Measurements from ENCODE around the gene IGF2R.

The IGF2R gene

DNA sequence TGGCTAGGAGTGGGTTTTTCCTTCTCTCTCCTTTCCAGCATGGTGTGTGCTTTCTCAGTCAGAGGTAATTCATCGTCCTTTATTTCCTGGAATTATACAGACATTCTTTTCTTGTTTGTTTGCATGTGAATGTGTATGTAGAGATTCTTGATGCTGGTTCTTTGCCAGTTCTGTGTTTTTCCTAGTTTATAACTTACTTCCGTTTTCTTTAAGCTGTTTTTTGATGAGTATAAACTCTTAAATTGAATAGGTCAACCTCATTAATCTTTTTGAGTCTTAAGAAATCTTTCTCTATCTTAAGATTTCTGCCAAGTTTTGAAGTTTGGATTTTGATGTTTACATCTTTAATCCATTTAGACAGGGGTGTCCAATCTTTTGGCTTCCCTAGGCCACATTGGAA lies 38.7 kb downstream of the IGF2R start:
- Histone ChIP-seq H3K79me2 (ENCODE audit: insufficient read depth, low read length) (peaks cover 98% of the 10 kb centered on the region), H3K27me3 (ENCODE audit: insufficient read depth, low read length, poor library complexity) (no peaks in the 10 kb centered on the region), H2AFZ (ENCODE audit: low read depth, low read length) (no peak overlapping the region), H3K9ac (ENCODE audit: low read depth, low read length) (no peak overlapping the region), H3K36me3 (ENCODE audit: insufficient read depth, low read length) (peaks cover 58% of the 10 kb centered on the region), H3K4me2 (ENCODE audit: insufficient read depth, low read length) (no peak overlapping the region), H4K20me1 (ENCODE audit: insufficient read depth, low read length) (peaks cover 57% of the 10 kb centered on the region), H3K4me1 (ENCODE audit: insufficient read depth, low read length) (peaks cover 31% of the 10 kb centered on the region), H3K27ac (ENCODE audit: low read length) (no peak overlapping the region), H3K4me3 (ENCODE audit: low read depth in 1 of 2, low read length in 2 of 2) (no peak overlapping the region), H3K9me3 (ENCODE audit: insufficient read depth, low read length, severe bottlenecking) (no peaks in the 10 kb centered on the region)
- no peak for DNase-seq
- no peak for ATAC-seq (ENCODE audit: insufficient read depth, low read depth)
- TF ChIP-seq EZH2 (IDR thresholded peaks at IDR 0.05; ENCODE audit: borderline replicate concordance, low read depth, low read length, severe bottlenecking), result no peak
- TF ChIP-seq CTCF (IDR thresholded peaks at IDR 0.05; ENCODE audit: borderline replicate concordance, extremely low read depth, low read length, poor library complexity, severe bottlenecking), result no peak

- H3K9ac ChIP-seq (ENCODE audit: low read depth, low read length), result no peak overlapping the region
- H3K27ac ChIP-seq (ENCODE audit: low read length), result peak overlapping the region; percentile 41; the same call in 1 of the 2 replicates
- H3K4me2 ChIP-seq (ENCODE audit: insufficient read depth, low read length), result no peak overlapping the region
- H3K4me3 ChIP-seq (ENCODE audit: low read depth in 1 of 2, low read length in 2 of 2), result no peak overlapping the region
- DNase-seq (no peak), ATAC-seq (ENCODE audit: insufficient read depth, low read depth) (no peak)
- H3K27me3 ChIP-seq (ENCODE audit: insufficient read depth, low read length, poor library complexity), result no peaks in the 10 kb centered on the region
- peaks cover 92% of the 10 kb centered on the region for H3K79me2 ChIP-seq (ENCODE audit: insufficient read depth, low read length)
- H4K20me1 ChIP-seq (ENCODE audit: insufficient read depth, low read length), result peaks cover 43% of the 10 kb centered on the region
- H2AFZ ChIP-seq (ENCODE audit: low read depth, low read length), result no peak overlapping the region
- TF ChIP-seq CTCF (IDR thresholded peaks at IDR 0.05; ENCODE audit: borderline replicate concordance, extremely low read depth, low read length, poor library complexity, severe bottlenecking), result no peak
- TF ChIP-seq EZH2 (IDR thresholded peaks at IDR 0.05; ENCODE audit: borderline replicate concordance, low read depth, low read length, severe bottlenecking), result no peak
- no peaks in the 10 kb centered on the region for H3K9me3 ChIP-seq (ENCODE audit: insufficient read depth, low read length, severe bottlenecking)
- H3K4me1 ChIP-seq (ENCODE audit: insufficient read depth, low read length), result peaks cover 56% of the 10 kb centered on the region
- peaks cover 56% of the 10 kb centered on the region for H3K36me3 ChIP-seq (ENCODE audit: insufficient read depth, low read length)
These were observed 41.2 kb downstream of the IGF2R start for GRCh38 chr6:160010067-160010466.

DNA sequence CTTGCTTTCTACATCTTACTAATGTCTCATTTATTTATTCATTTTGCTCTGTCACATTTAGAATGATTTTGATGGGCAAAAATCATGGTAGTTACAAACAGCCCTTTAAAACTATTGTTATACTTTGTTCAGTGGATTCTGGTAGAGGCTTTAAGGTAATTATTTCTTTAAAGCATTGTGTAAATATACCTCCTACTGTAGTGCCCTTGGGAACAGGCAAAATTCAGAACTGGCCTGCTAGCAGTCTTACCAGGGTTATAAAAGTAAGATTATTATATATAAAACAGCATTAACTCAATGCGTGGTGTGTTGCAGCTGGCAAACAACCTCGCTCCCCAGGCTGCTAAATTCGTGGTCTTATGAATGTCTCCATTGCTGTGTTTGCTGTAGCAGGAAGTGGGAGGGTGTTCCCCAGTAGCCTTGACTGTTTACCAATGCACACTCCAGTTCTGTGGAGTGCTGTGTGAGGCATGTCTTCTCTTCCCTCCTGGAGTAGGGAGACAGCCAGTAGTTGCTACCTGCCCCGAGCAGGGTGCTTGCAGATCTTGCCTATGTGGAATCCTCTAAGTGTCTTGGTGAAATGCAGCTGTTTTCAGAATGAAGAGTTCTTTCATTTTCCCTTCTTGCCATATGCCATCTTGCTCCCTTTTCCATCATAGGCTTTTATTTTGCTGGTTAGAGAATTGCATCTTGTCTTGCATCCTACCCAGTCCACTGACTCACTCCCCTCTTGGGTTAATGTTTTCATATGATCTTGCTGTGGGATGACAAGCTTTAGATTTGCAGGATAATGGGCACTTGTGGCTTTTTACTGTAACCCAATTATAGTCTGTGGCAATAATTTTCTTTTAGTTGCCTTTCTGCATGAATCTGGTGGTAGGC lies 45.3 kb downstream of the IGF2R start:
- Histone ChIP-seq H3K9ac (ENCODE audit: low read depth, low read length) (peak overlapping the region; percentile 27), H3K4me3 (ENCODE audit: low read depth in 1 of 2, low read length in 2 of 2) (peak overlapping the region in 1 of 2 experiments; percentile 0; a peak in 1 of 4 replicates), H3K27me3 (ENCODE audit: insufficient read depth, low read length, poor library complexity) (no peaks in the 10 kb centered on the region), H3K36me3 (ENCODE audit: insufficient read depth, low read length) (peaks cover 67% of the 10 kb centered on the region), H3K9me3 (ENCODE audit: insufficient read depth, low read length, severe bottlenecking) (no peaks in the 10 kb centered on the region), H3K4me2 (ENCODE audit: insufficient read depth, low read length) (peak overlapping the region; percentile 41), H2AFZ (ENCODE audit: low read depth, low read length) (no peak overlapping the region), H3K79me2 (ENCODE audit: insufficient read depth, low read length) (peaks cover 88% of the 10 kb centered on the region), H3K4me1 (ENCODE audit: insufficient read depth, low read length) (peaks cover 91% of the 10 kb centered on the region), H3K27ac (ENCODE audit: low read length) (peak overlapping the region; percentile 78), H4K20me1 (ENCODE audit: insufficient read depth, low read length) (peaks cover 19% of the 10 kb centered on the region)
- DNase-seq (peak; percentile 66), ATAC-seq (ENCODE audit: insufficient read depth, low read depth) (peak; percentile 68)
- TF ChIP-seq EZH2 (IDR thresholded peaks at IDR 0.05; ENCODE audit: borderline replicate concordance, low read depth, low read length, severe bottlenecking) (no peak), CTCF (IDR thresholded peaks at IDR 0.05; ENCODE audit: borderline replicate concordance, extremely low read depth, low read length, poor library complexity, severe bottlenecking) (no peak)
